GM12878 (cell line): ENCODE measurements around the gene CRYZL1. TPM values are rescaled to one million over a fixed set of nuclear protein-coding genes. Genes with fewer than 3 reads are reported as not detected.

Source experiments
- ATAC-seq: fragments of 200-7000 bp; cut with Tn5 transposase; 3 replicates; pipeline ENCODE4 v1.9.1; 2020; ENCODE audit warnings: mild to moderate bottlenecking, moderate library complexity
- BruUV-seq: library from RNA; stranded (reverse); fragments of 400-500 nt; replicated peaks from 2 replicates; lab custom pipeline; 2021; lab: Mats Ljungman, UMichigan
- CTCF ChIA-PET: fragments of 300-600 bp; sonication (Branson Sonifier 250); formaldehyde crosslinking; extraction: SDS; loops from one replicate; lab custom pipeline; 2021; ENCODE audit warnings: inconsistent platforms; lab: Yijun Ruan, JAX
- POLR2A ChIA-PET: fragments of 350-600 bp; formaldehyde crosslinking; extraction: SDS; loops from one replicate; lab custom pipeline; 2021; ENCODE audit warnings: inconsistent platforms; lab: Charles Lee
- RAD21 ChIA-PET: fragments of 300-600 bp; sonication (Branson Sonifier 250); formaldehyde crosslinking; loops from one replicate; lab custom pipeline; 2023; ENCODE audit warnings: antibody characterized with exemption; ENCODE audit not compliant: unreplicated experiment; lab: Charles Lee
- SMC1A ChIA-PET: fragments of 300-600 bp; sonication (Branson Sonifier 250); formaldehyde crosslinking; loops from one replicate; lab custom pipeline; 2023; ENCODE audit not compliant: unreplicated experiment, uncharacterized antibody; lab: Charles Lee
- DNase-seq: peaks from one replicate; pipeline ENCODE4 v3.0.0-alpha.2; 2011; ENCODE audit warnings: low read depth, low spot score
- FAIRE-seq: peaks from 3 replicates; lab custom pipeline; 2011; peaks lifted over from hg19 to GRCh38; lab: Jason Lieb, UNC
- H2AFZ ChIP-seq: 2 replicates; pipeline ENCODE4 v1.6.0; 2011; ENCODE audit warnings: low read depth, low read length, control low read depth; ENCODE audit not compliant: control insufficient read depth
- H3K27ac ChIP-seq: 2 replicates; pipeline ENCODE4 v1.5.1; 2011; ENCODE audit warnings: control low read depth; ENCODE audit not compliant: control insufficient read depth, insufficient read depth
- H3K27me3 ChIP-seq, 2 experiments: replicated peaks in 1 of 2; 2 replicates each; pipeline versions ENCODE4 v1.6.0 to v1.6.1; 2011; ENCODE audit warnings: low read length in 1 of 2; ENCODE audit not compliant: control insufficient read depth in 2 of 2, insufficient read depth in 2 of 2
- H3K36me3 ChIP-seq, 2 experiments: 2 replicates each; pipeline ENCODE4 v1.5.1; 2011; ENCODE audit warnings: low read length in 1 of 2; ENCODE audit not compliant: control insufficient read depth in 2 of 2, insufficient read depth in 2 of 2
- H3K4me1 ChIP-seq: 2 replicates; pipeline ENCODE4 v1.6.1; 2011; ENCODE audit warnings: mild to moderate bottlenecking, low read length, moderate library complexity, mixed read lengths; ENCODE audit not compliant: control insufficient read depth, insufficient read depth
- H3K4me2 ChIP-seq: 2 replicates; pipeline ENCODE4 v1.6.0; 2011; ENCODE audit warnings: control low read depth; ENCODE audit not compliant: control insufficient read depth, insufficient read depth
- H3K4me3 ChIP-seq: fragments of 200-600 bp; sonication (generic); 2 replicates; pipeline ENCODE4 v1.5.1; 2016
- H3K79me2 ChIP-seq: 2 replicates; pipeline ENCODE4 v1.6.0; 2011; ENCODE audit warnings: low read length; ENCODE audit not compliant: control insufficient read depth, insufficient read depth
- H3K9ac ChIP-seq: 2 replicates; pipeline ENCODE4 v1.8.0; 2011; ENCODE audit warnings: low read length, control low read depth, mixed read lengths; ENCODE audit not compliant: control insufficient read depth, insufficient read depth
- H3K9me3 ChIP-seq: replicated peaks from 3 replicates; pipeline ENCODE4 v1.5.1; 2011; ENCODE audit warnings: mild to moderate bottlenecking, low read length; ENCODE audit not compliant: control insufficient read depth, insufficient read depth
- H4K20me1 ChIP-seq: 2 replicates; pipeline ENCODE4 v1.6.0; 2011; ENCODE audit not compliant: control insufficient read depth, insufficient read depth
- BCL11A ChIP-seq: IDR thresholded peaks from 2 replicates; pipeline ENCODE4 v1.6.1; 2011; ENCODE audit warnings: low read depth, low read length
- BRCA1 ChIP-seq: IDR thresholded peaks from 2 replicates; pipeline ENCODE4 v1.6.1; 2011; ENCODE audit warnings: low read depth, low read length, improper control_type of control experiment
- EP300 ChIP-seq, 2 experiments: fragments of 150-350 bp in 1 of 2; IDR thresholded peaks; 2 replicates each; pipeline ENCODE4 v1.6.1; 2011 to 2012; ENCODE audit warnings: low read depth in 2 of 2, low read length in 2 of 2, borderline replicate concordance in 1 of 2, improper control_type of control experiment in 1 of 2, inconsistent platforms in 1 of 2; ENCODE audit not compliant: control insufficient read depth in 1 of 2
- ESRRA ChIP-seq: IDR thresholded peaks from 2 replicates; pipeline ENCODE4 v1.6.1; 2012; ENCODE audit warnings: mild to moderate bottlenecking, low read length, improper control_type of control experiment
- FOXK2 ChIP-seq: fragments of 450-650 bp; IDR thresholded peaks from 2 replicates; pipeline ENCODE4 v1.6.1; 2017; ENCODE audit warnings: mild to moderate bottlenecking, moderate library complexity
- GABPA ChIP-seq: IDR thresholded peaks from 2 replicates; pipeline ENCODE4 v1.6.1; 2014; ENCODE audit warnings: antibody characterized with exemption, low read depth, mild to moderate bottlenecking, inconsistent platforms
- GATAD2B ChIP-seq: fragments of 450-650 bp; conservative IDR thresholded peaks from 2 replicates; pipeline ENCODE4 v1.6.1; 2017; ENCODE audit warnings: low read depth, mild to moderate bottlenecking, moderate library complexity
- KAT2A ChIP-seq: conservative IDR thresholded peaks from 2 replicates; pipeline ENCODE4 v1.6.1; 2011; ENCODE audit warnings: low read depth, low read length; ENCODE audit not compliant: control insufficient read depth
- POLR2A ChIP-seq: IDR thresholded peaks from 2 replicates; pipeline ENCODE4 v1.6.1; 2011; ENCODE audit warnings: low read depth, mild to moderate bottlenecking, low read length
- RCOR1 ChIP-seq: conservative IDR thresholded peaks from 2 replicates; pipeline ENCODE4 v1.6.1; 2012; ENCODE audit warnings: low read depth, low read length, improper control_type of control experiment
- RFX5 ChIP-seq: IDR thresholded peaks from 2 replicates; pipeline ENCODE4 v1.6.1; 2011; ENCODE audit warnings: low read depth, low read length, improper control_type of control experiment
- SIX5 ChIP-seq: IDR thresholded peaks from 2 replicates; pipeline ENCODE4 v1.6.1; 2011; ENCODE audit warnings: mild to moderate bottlenecking, low read depth, low read length, moderate library complexity; ENCODE audit not compliant: severe bottlenecking
- SKIL ChIP-seq: fragments of 450-650 bp; IDR thresholded peaks from 2 replicates; pipeline ENCODE4 v1.6.1; 2017; ENCODE audit warnings: mild to moderate bottlenecking, low read depth, inconsistent platforms; ENCODE audit not compliant: poor library complexity, severe bottlenecking
- SMARCA5 ChIP-seq: fragments of 450-650 bp; IDR thresholded peaks from 2 replicates; pipeline ENCODE4 v1.6.1; 2017; ENCODE audit warnings: mild to moderate bottlenecking
- ZBTB40 ChIP-seq: fragments of 450-650 bp; IDR thresholded peaks from 2 replicates; pipeline ENCODE4 v1.6.1; 2016; ENCODE audit warnings: mild to moderate bottlenecking, moderate library complexity, borderline replicate concordance
- ZZZ3 ChIP-seq: IDR thresholded peaks from 2 replicates; pipeline ENCODE4 v1.6.1; 2011; ENCODE audit warnings: low read depth; ENCODE audit not compliant: control insufficient read depth, insufficient read length
- WGBS: methylation state at CpG from one replicate; pipeline ENCODE4 v1.1.6; 2016; ENCODE audit warnings: low lambda C conversion rate; ENCODE audit not compliant: insufficient replicate concordance, insufficient coverage; ENCODE audit errors: missing lambda C conversion rate; 5-methylcytosine and 5-hydroxymethylcytosine counted together
- in situ Hi-C: fragments of 300-500 bp; cut with MboI; formaldehyde crosslinking; loops from 9 replicates; pipeline ENCODE4 v1.14.3; 2018; ENCODE audit warnings: mixed read lengths
- intact Hi-C: fragments of 100-400 bp; cut with micrococcal nuclease; formaldehyde crosslinking; loops from one replicate; pipeline ENCODE4 v1.14.2; 2022; ENCODE audit not compliant: unreplicated experiment
- polyA plus RNA-seq, 11 experiments: library from polyadenylated mRNA; depleted of rRNA in 4 of 11; unstranded in 6 of 11; stranded (reverse) in 5 of 11; fragments of >200 nt; fragmentation: Nextera tagmentation in 4 of 11; fragmentation: Illumina TruSeq in 1 of 11; extraction: Ambion mirVana in 4 of 11; extraction: Trizol in 1 of 11; gene quantifications; 1 replicate in 1 of 11; 2 replicates in 10 of 11; pipeline versions ENCODE4 v1.2.1 to v1.2.3, GENCODE V29; 2011 to 2016; ENCODE audit warnings: inconsistent platforms in 2 of 11, missing spikeins in 2 of 11, low read depth in 1 of 11
- total RNA-seq, 4 experiments: library from RNA; depleted of rRNA in 3 of 4; stranded (reverse); fragments of >200 nt in 3 of 4; fragmentation: Illumina TruSeq in 1 of 4; extraction: Trizol in 1 of 4; gene quantifications; 2 replicates each; pipeline versions ENCODE4 v1.2.1 to v1.2.3, GENCODE V29; 2013 to 2021

The CRYZL1 gene
- total and polyA plus RNA-seq, 10 of the 15 experiments (the other 5 are each of a cell fraction or from before 2014, with no cell fraction given), result 14.3 to 72.4 (median 30.7) TPM

GRCh38 chr21:33645730-33646129, 4.2 kb upstream of the CRYZL1 start:
- H3K36me3 ChIP-seq, result no peaks in the 10 kb centered on the region
- no peak overlapping the region for H3K9ac ChIP-seq
- WGBS, result 81% methylated on average over 4 of the region's 4 CpGs
- ChIA-PET RAD21 (no interaction called here), SMC1A (no interaction called here), POLR2A (interaction anchor here (0.6 to 1.0 kb wide), 2 partner anchors 57 to 703 kb away, joined by 3 to 4 read pairs; partner anchors contain the start of gene DONSON), CTCF (interaction anchor here (0.8 to 1.4 kb wide), 3 partner anchors 15 to 256 kb away, joined by 3 to 5 read pairs (median 3); no protein-coding TSS in a partner anchor)
- H3K79me2 ChIP-seq, result peaks cover 6% of the 10 kb centered on the region
- H3K4me1 ChIP-seq, result no peaks in the 10 kb centered on the region
- no peak overlapping the region for H2AFZ ChIP-seq
- no peak for FAIRE-seq
- in situ Hi-C loops, result loop anchor here (25.0 kb wide), 1 partner anchor 1258 kb away; the partner anchor contains the start of gene URB1
- BruUV-seq, result no TSS peak
- H3K9me3 ChIP-seq, result no peaks in the 10 kb centered on the region
- ATAC-seq, result no peak
- H3K27ac ChIP-seq, result no peak overlapping the region
- H3K27me3 ChIP-seq, result peaks cover 0 to 6% of the 10 kb centered on the region in 2 experiments; a peak in 2 of 4 replicates
- H4K20me1 ChIP-seq, result no peaks in the 10 kb centered on the region
- intact Hi-C loops, result no loop called here
- no peak overlapping the region for H3K4me3 ChIP-seq
- no peak for DNase-seq
- no peak overlapping the region for H3K4me2 ChIP-seq
- TF ChIP-seq KAT2A (no peak), BCL11A (no peak), SMARCA5 (no peak), FOXK2 (no peak), GATAD2B (no peak), SKIL (no peak), GABPA (no peak), ZBTB40 (no peak), ZZZ3 (no peak), RFX5 (no peak), RCOR1 (no peak), BRCA1 (no peak), EP300 (IDR thresholded peaks at IDR 0.05; ENCODE audit: borderline replicate concordance in 1 of 2, control insufficient read depth in 1 of 2, low read depth in 2 of 2, low read length in 2 of 2) (no peak), SIX5 (no peak), POLR2A (no peak), ESRRA (no peak)
